Upper lobe of left lung (tissue), 4 donors: ENCODE data around the gene S100Z.

ENCODE experiments used
- CTCF ChIP-seq, 6 experiments: fragments of 450-650 bp in 4 of 6; fragments of 200-600 bp in 2 of 6; sonication (generic) in 2 of 6; IDR thresholded peaks; one replicate each; pipeline ENCODE4 v1.5.1; 2016 to 2019; ENCODE audit warnings: antibody characterized with exemption in 6 of 6
- POLR2A ChIP-seq, 4 donors: fragments of 450-650 bp; IDR thresholded peaks; one replicate each; pipeline ENCODE4 v1.5.1; 2016 to 2017; ENCODE audit warnings: antibody characterized with exemption in 4 of 4, mild to moderate bottlenecking in 2 of 4
- POLR2AphosphoS5 ChIP-seq, 2 donors: sonication (generic); formaldehyde crosslinking; IDR thresholded peaks; one replicate each; pipeline ENCODE4 v1.5.1; 2017; ENCODE audit warnings: antibody characterized with exemption in 2 of 2

- TF ChIP-seq CTCF (IDR thresholded peaks at IDR 0.05) (no peak), POLR2AphosphoS5 (IDR thresholded peaks at IDR 0.05) (no peak), POLR2A (IDR thresholded peaks at IDR 0.05) (no peak)
Measured at GRCh38 chr5:76944638-76945037, 94.8 kb downstream of the S100Z start.
